ENCODE measurements around the gene ZNF239. TPM values are rescaled to one million over a fixed set of nuclear protein-coding genes. Genes with fewer than 3 reads are reported as not detected.
A peak's percentile ranks its signal among the peaks of the same experiment; 100 is the strongest.

Gene ZNF239
- total RNA-seq, result 6.2 and 7.8 TPM in 2 replicates
- polyA plus RNA-seq, result 3.8 and 5.4 TPM in 2 replicates
- polyA plus RNA-seq (2012), result 2.5 and 3.7 TPM in 2 replicates
- 3.4 and 4.9 TPM in 2 replicates for polyA minus RNA-seq (ENCODE audit: low replicate concordance)

GRCh38 chr10:43574001-43574892 lies at the start of gene ZNF239:
Gene ZNF239, minus strand, starts transcription at chr10:43574616. Its CDS starts 16,537 bp downstream, at chr10:43558079.
- H3K4me1 ChIP-seq (ENCODE audit: control insufficient read depth, extremely low read depth, insufficient read depth, low read length), result no peaks in the 10 kb centered on the region
- peak within 1 kb of the TSS; percentile 84 for H3K4me2 ChIP-seq (ENCODE audit: extremely low read depth, insufficient read depth, low read length)
- H3K9ac ChIP-seq (ENCODE audit: insufficient read depth, low read length), result peak within 1 kb of the TSS; percentile 65
- H4K20me1 ChIP-seq (ENCODE audit: control insufficient read depth, extremely low read depth, insufficient read depth, low read length), result no peaks in the 10 kb centered on the region
- no peaks in the 10 kb centered on the region for H3K27me3 ChIP-seq (ENCODE audit: control insufficient read depth, insufficient read depth, low read length)
- no peak for TF ChIP-seq EZH2 (IDR thresholded peaks at IDR 0.05; ENCODE audit: low read length, missing control alignments)
- TF ChIP-seq, protein P1, sequence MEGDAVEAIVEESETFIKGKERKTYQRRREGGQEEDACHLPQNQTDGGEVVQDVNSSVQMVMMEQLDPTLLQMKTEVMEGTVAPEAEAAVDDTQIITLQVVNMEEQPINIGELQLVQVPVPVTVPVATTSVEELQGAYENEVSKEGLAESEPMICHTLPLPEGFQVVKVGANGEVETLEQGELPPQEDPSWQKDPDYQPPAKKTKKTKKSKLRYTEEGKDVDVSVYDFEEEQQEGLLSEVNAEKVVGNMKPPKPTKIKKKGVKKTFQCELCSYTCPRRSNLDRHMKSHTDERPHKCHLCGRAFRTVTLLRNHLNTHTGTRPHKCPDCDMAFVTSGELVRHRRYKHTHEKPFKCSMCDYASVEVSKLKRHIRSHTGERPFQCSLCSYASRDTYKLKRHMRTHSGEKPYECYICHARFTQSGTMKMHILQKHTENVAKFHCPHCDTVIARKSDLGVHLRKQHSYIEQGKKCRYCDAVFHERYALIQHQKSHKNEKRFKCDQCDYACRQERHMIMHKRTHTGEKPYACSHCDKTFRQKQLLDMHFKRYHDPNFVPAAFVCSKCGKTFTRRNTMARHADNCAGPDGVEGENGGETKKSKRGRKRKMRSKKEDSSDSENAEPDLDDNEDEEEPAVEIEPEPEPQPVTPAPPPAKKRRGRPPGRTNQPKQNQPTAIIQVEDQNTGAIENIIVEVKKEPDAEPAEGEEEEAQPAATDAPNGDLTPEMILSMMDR (conservative IDR thresholded peaks at IDR 0.05 in 1 of 2, IDR thresholded peaks at IDR 0.05 in 1 of 2; ENCODE audit: low read depth in 1 of 2, low read length in 2 of 2), result no peak
- no peaks in the 10 kb centered on the region for H3K9me3 ChIP-seq (ENCODE audit: control insufficient read depth, insufficient read depth, low read depth, low read length)
- H3K36me3 ChIP-seq (ENCODE audit: control insufficient read depth, insufficient read depth, low read length), result no peaks in the 10 kb centered on the region
- peak within 1 kb of the TSS; percentile 62 to 76 (median 65) for H3K4me3 ChIP-seq (replicated peaks in 1 of 4; ENCODE audit: control extremely low read depth in 1 of 4, insufficient read depth in 1 of 4, low read depth in 3 of 4, low read length in 4 of 4)
- DNase-seq (ENCODE audit: low read depth in 2 of 2), result peak; percentile 89 to 92
- H2AFZ ChIP-seq (ENCODE audit: low read length), result peak within 1 kb of the TSS; percentile 75
- H3K27ac ChIP-seq (ENCODE audit: insufficient read depth, low read length), result peak within 1 kb of the TSS; percentile 47
- no peaks in the 10 kb centered on the region for H3K79me2 ChIP-seq (ENCODE audit: control insufficient read depth, insufficient read depth, low read length)

DNA sequence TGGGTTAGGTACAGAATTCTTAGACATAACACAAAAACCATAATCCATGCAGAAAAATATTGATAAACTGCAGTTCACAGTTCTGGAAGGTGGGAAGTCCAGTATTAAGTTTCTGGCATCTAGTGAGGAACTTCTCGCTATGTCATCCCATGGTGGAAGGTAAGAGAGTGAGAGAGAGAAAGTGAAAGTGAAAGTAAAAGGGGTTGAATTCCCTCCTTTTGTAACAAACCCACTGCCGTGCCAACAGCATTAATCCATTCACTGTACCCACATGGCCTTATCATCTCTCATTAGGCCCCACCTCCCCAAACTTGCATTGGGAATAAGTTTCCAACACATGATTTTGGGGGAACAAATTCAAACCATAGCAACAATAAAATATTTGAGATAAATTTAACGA lies 48.9 kb upstream of the ZNF239 start:
- H3K9me3 ChIP-seq (ENCODE audit: control insufficient read depth, insufficient read depth, low read depth, low read length), result no peaks in the 10 kb centered on the region
- H3K27me3 ChIP-seq (ENCODE audit: control insufficient read depth, insufficient read depth, low read length), result no peaks in the 10 kb centered on the region
- TF ChIP-seq, protein P1 (conservative IDR thresholded peaks at IDR 0.05 in 1 of 2, IDR thresholded peaks at IDR 0.05 in 1 of 2; ENCODE audit: low read depth in 1 of 2, low read length in 2 of 2), result no peak
- TF ChIP-seq EZH2 (IDR thresholded peaks at IDR 0.05; ENCODE audit: low read length, missing control alignments), result no peak
- no peaks in the 10 kb centered on the region for H3K79me2 ChIP-seq (ENCODE audit: control insufficient read depth, insufficient read depth, low read length)
- H3K4me2 ChIP-seq (ENCODE audit: extremely low read depth, insufficient read depth, low read length), result no peak overlapping the region
- no peak overlapping the region for H3K27ac ChIP-seq (ENCODE audit: insufficient read depth, low read length)
- H3K4me1 ChIP-seq (ENCODE audit: control insufficient read depth, extremely low read depth, insufficient read depth, low read length), result no peaks in the 10 kb centered on the region
- no peaks in the 10 kb centered on the region for H4K20me1 ChIP-seq (ENCODE audit: control insufficient read depth, extremely low read depth, insufficient read depth, low read length)
- no peak overlapping the region for H3K9ac ChIP-seq (ENCODE audit: insufficient read depth, low read length)
- peak; percentile 15 to 35 for DNase-seq (ENCODE audit: low read depth in 2 of 2)
- peak overlapping the region in 2 of 4 experiments; percentile 25 to 44 for H3K4me3 ChIP-seq (replicated peaks in 1 of 4; ENCODE audit: control extremely low read depth in 1 of 4, insufficient read depth in 1 of 4, low read depth in 3 of 4, low read length in 4 of 4)
- H3K36me3 ChIP-seq (ENCODE audit: control insufficient read depth, insufficient read depth, low read length), result no peaks in the 10 kb centered on the region
- peak overlapping the region; percentile 31 for H2AFZ ChIP-seq (ENCODE audit: low read length)

GRCh38 chr10:43622038-43622437 lies 47.6 kb upstream of the ZNF239 start:
- Histone ChIP-seq H3K9me3 (ENCODE audit: control insufficient read depth, insufficient read depth, low read depth, low read length) (no peaks in the 10 kb centered on the region), H3K27ac (ENCODE audit: insufficient read depth, low read length) (no peak overlapping the region), H3K79me2 (ENCODE audit: control insufficient read depth, insufficient read depth, low read length) (no peaks in the 10 kb centered on the region), H4K20me1 (ENCODE audit: control insufficient read depth, extremely low read depth, insufficient read depth, low read length) (no peaks in the 10 kb centered on the region), H3K9ac (ENCODE audit: insufficient read depth, low read length) (no peak overlapping the region), H3K4me2 (ENCODE audit: extremely low read depth, insufficient read depth, low read length) (no peak overlapping the region), H3K36me3 (ENCODE audit: control insufficient read depth, insufficient read depth, low read length) (no peaks in the 10 kb centered on the region), H2AFZ (ENCODE audit: low read length) (no peak overlapping the region), H3K4me3 (replicated peaks in 1 of 4; ENCODE audit: control extremely low read depth in 1 of 4, insufficient read depth in 1 of 4, low read depth in 3 of 4, low read length in 4 of 4) (no peak overlapping the region), H3K4me1 (ENCODE audit: control insufficient read depth, extremely low read depth, insufficient read depth, low read length) (no peaks in the 10 kb centered on the region), H3K27me3 (ENCODE audit: control insufficient read depth, insufficient read depth, low read length) (no peaks in the 10 kb centered on the region)
- DNase-seq (ENCODE audit: low read depth in 2 of 2), result no peak
- TF ChIP-seq, protein P1 (conservative IDR thresholded peaks at IDR 0.05 in 1 of 2, IDR thresholded peaks at IDR 0.05 in 1 of 2; ENCODE audit: low read depth in 1 of 2, low read length in 2 of 2), result no peak
- no peak for TF ChIP-seq EZH2 (IDR thresholded peaks at IDR 0.05; ENCODE audit: low read length, missing control alignments)
